H9 (cell line): ENCODE data around the gene BEST3. TPM values are rescaled to one million over a fixed set of nuclear protein-coding genes. Genes with fewer than 3 reads are reported as not detected.

Experiments
- DNase-seq: peaks from one replicate; pipeline ENCODE4 v3.0.0-alpha.2; 2017
- H2AFZ ChIP-seq: one replicate; pipeline ENCODE4 v1.6.1; 2013; ENCODE audit warnings: mild to moderate bottlenecking, low read length, control low read depth, moderate library complexity
- H2AK5ac ChIP-seq: 2 replicates; pipeline ENCODE4 v1.6.1; 2013; ENCODE audit warnings: low read length, control low read depth, mixed read lengths; ENCODE audit not compliant: insufficient read length
- H2BK120ac ChIP-seq: one replicate; pipeline ENCODE4 v1.6.1; 2013; ENCODE audit warnings: low read depth, mild to moderate bottlenecking, low read length, control low read depth, inconsistent platforms; ENCODE audit not compliant: poor library complexity, severe bottlenecking
- H2BK12ac ChIP-seq: 2 replicates; pipeline ENCODE4 v1.6.1; 2013; ENCODE audit warnings: low read length, control low read depth, mixed read lengths, low read depth; ENCODE audit not compliant: insufficient read length
- H2BK15ac ChIP-seq: 2 replicates; pipeline ENCODE4 v1.6.1; 2013; ENCODE audit warnings: low read depth, low read length, control low read depth
- H2BK20ac ChIP-seq: one replicate; pipeline ENCODE4 v1.6.1; 2013; ENCODE audit warnings: low read depth, mild to moderate bottlenecking, low read length, control low read depth, inconsistent platforms; ENCODE audit not compliant: poor library complexity, severe bottlenecking
- H2BK5ac ChIP-seq: 2 replicates; pipeline ENCODE4 v1.6.1; 2013; ENCODE audit warnings: low read length, control low read depth, mixed read lengths; ENCODE audit not compliant: insufficient read length
- H3K14ac ChIP-seq: 2 replicates; pipeline ENCODE4 v1.6.1; 2013; ENCODE audit warnings: low read length, control low read depth; ENCODE audit not compliant: insufficient read depth
- H3K18ac ChIP-seq: 2 replicates; pipeline ENCODE4 v1.6.1; 2013; ENCODE audit warnings: low read depth, mild to moderate bottlenecking, mixed read lengths, low read length, control low read depth; ENCODE audit not compliant: insufficient read length
- H3K23ac ChIP-seq: 2 replicates; pipeline ENCODE4 v1.6.1; 2013; ENCODE audit warnings: low read length, control low read depth, mixed read lengths, low read depth; ENCODE audit not compliant: insufficient read length
- H3K23me2 ChIP-seq: 2 replicates; pipeline ENCODE4 v1.6.1; 2013; ENCODE audit warnings: low read depth, mild to moderate bottlenecking, mixed read lengths, low read length, control low read depth; ENCODE audit not compliant: insufficient read length, poor library complexity, severe bottlenecking
- H3K27ac ChIP-seq: 2 replicates; pipeline ENCODE4 v1.5.1; 2013; ENCODE audit warnings: low read length, control low read depth, mixed read lengths, low read depth; ENCODE audit not compliant: insufficient read length
- H3K27me3 ChIP-seq: 2 replicates; pipeline ENCODE4 v1.6.1; 2013; ENCODE audit warnings: low read length, control low read depth, inconsistent platforms; ENCODE audit not compliant: insufficient read depth
- H3K4ac ChIP-seq: 2 replicates; pipeline ENCODE4 v1.6.1; 2013; ENCODE audit warnings: low read depth, mild to moderate bottlenecking, control low read depth, inconsistent platforms, low read length, moderate library complexity
- H3K4me1 ChIP-seq: 2 replicates; pipeline ENCODE4 v1.6.1; 2013; ENCODE audit warnings: low read length, control low read depth, inconsistent platforms; ENCODE audit not compliant: insufficient read depth
- H3K4me2 ChIP-seq: 2 replicates; pipeline ENCODE4 v1.6.1; 2013; ENCODE audit warnings: low read length, control low read depth, mixed read lengths; ENCODE audit not compliant: insufficient read length, insufficient read depth
- H3K56ac ChIP-seq: 2 replicates; pipeline ENCODE4 v1.6.1; 2013; ENCODE audit warnings: low read depth, mild to moderate bottlenecking, mixed read lengths, low read length, control low read depth; ENCODE audit not compliant: insufficient read length
- H3K79me1 ChIP-seq: 2 replicates; pipeline ENCODE4 v1.6.1; 2013; ENCODE audit warnings: low read depth, mild to moderate bottlenecking, moderate library complexity, low read length, control low read depth, inconsistent platforms; ENCODE audit not compliant: insufficient read depth, poor library complexity, severe bottlenecking
- H3K79me2 ChIP-seq: 2 replicates; pipeline ENCODE4 v1.6.1; 2013; ENCODE audit warnings: low read length, control low read depth, inconsistent platforms; ENCODE audit not compliant: insufficient read depth
- H3K9ac ChIP-seq: 2 replicates; pipeline ENCODE4 v1.6.1; 2013; ENCODE audit warnings: low read length, control low read depth, mixed read lengths; ENCODE audit not compliant: insufficient read length; ENCODE audit errors: extremely low read depth
- H3K9me3 ChIP-seq: one replicate; pipeline ENCODE4 v1.6.1; 2013; ENCODE audit warnings: low read depth, low read length, inconsistent platforms; ENCODE audit not compliant: control insufficient read depth
- H3T11ph ChIP-seq: one replicate; pipeline ENCODE4 v1.6.1; 2013; ENCODE audit warnings: mild to moderate bottlenecking, low read length, control low read depth, inconsistent platforms
- H4K20me1 ChIP-seq: one replicate; pipeline ENCODE4 v1.6.1; 2013; ENCODE audit not compliant: control insufficient read depth, insufficient read length, insufficient read depth
- H4K5ac ChIP-seq: 2 replicates; pipeline ENCODE4 v1.6.1; 2013; ENCODE audit warnings: low read depth, mild to moderate bottlenecking, mixed read lengths, low read length, control low read depth; ENCODE audit not compliant: insufficient read length
- H4K8ac ChIP-seq: replicated peaks from 2 replicates; pipeline ENCODE4 v1.6.1; 2013; ENCODE audit warnings: low read length, control low read depth, mixed read lengths, low read depth; ENCODE audit not compliant: insufficient read length
- H4K91ac ChIP-seq: 2 replicates; pipeline ENCODE4 v1.6.1; 2013; ENCODE audit warnings: low read depth, mild to moderate bottlenecking, moderate library complexity, mixed read lengths, low read length, control low read depth; ENCODE audit not compliant: insufficient read length
- H3K27ac Mint-ChIP-seq, 3 experiments: 2 replicates in 2 of 3; 3 replicates in 1 of 3; pipeline ENCODE4 v1.8.0; 2020 to 2021; ENCODE audit warnings: mixed read lengths in 3 of 3, mild to moderate bottlenecking in 1 of 3, moderate library complexity in 1 of 3
- H3K27me3 Mint-ChIP-seq: 2 replicates; pipeline ENCODE4 v1.8.0; 2021; ENCODE audit warnings: low read depth, mild to moderate bottlenecking, moderate library complexity, mixed read lengths
- H3K36me3 Mint-ChIP-seq, 3 experiments: 2 replicates in 2 of 3; 3 replicates in 1 of 3; pipeline ENCODE4 v1.8.0; 2020 to 2021; ENCODE audit warnings: low read depth in 3 of 3, mixed read lengths in 3 of 3; ENCODE audit not compliant: insufficient read depth in 1 of 3
- H3K4me1 Mint-ChIP-seq, 2 experiments: 2 replicates each; pipeline ENCODE4 v1.8.0; 2020; ENCODE audit warnings: mixed read lengths in 2 of 2
- H3K4me3 Mint-ChIP-seq, 2 experiments: 2 replicates in 1 of 2; 3 replicates in 1 of 2; pipeline ENCODE4 v1.8.0; 2020 to 2021; ENCODE audit warnings: mild to moderate bottlenecking in 2 of 2, mixed read lengths in 2 of 2, moderate library complexity in 1 of 2
- H3K9me3 Mint-ChIP-seq, 2 experiments: 2 replicates in 1 of 2; 3 replicates in 1 of 2; pipeline ENCODE4 v1.8.0; 2020; ENCODE audit warnings: mild to moderate bottlenecking in 2 of 2, mixed read lengths in 2 of 2, moderate library complexity in 1 of 2
- whole genome bisulfite sequencing: extraction: QIAGEN DNeasy Blood & Tissue Kit; methylation state at CpG from one replicate; pipeline ENCODE4 v1.1.7; 2013; ENCODE audit warnings: missing lambda C conversion rate, low lambda C conversion rate, mixed read lengths; ENCODE audit not compliant: insufficient read length; ENCODE audit errors: extremely low coverage; 5-methylcytosine and 5-hydroxymethylcytosine counted together
- total RNA-seq: library from RNA; stranded (reverse); gene quantifications from 2 replicates; pipeline ENCODE4 v1.2.1, GENCODE V29; 2021
- TF ChIP-seq, protein P1 (sequence below): fragments of 200-600 bp; sonication (generic); conservative IDR thresholded peaks from 3 replicates; pipeline ENCODE4 v1.8.0; 2021; ENCODE audit warnings: antibody characterized with exemption, mild to moderate bottlenecking

The BEST3 gene
- total RNA-seq, 1 experiment from 2014 or later, result 0.42 TPM

DNA sequence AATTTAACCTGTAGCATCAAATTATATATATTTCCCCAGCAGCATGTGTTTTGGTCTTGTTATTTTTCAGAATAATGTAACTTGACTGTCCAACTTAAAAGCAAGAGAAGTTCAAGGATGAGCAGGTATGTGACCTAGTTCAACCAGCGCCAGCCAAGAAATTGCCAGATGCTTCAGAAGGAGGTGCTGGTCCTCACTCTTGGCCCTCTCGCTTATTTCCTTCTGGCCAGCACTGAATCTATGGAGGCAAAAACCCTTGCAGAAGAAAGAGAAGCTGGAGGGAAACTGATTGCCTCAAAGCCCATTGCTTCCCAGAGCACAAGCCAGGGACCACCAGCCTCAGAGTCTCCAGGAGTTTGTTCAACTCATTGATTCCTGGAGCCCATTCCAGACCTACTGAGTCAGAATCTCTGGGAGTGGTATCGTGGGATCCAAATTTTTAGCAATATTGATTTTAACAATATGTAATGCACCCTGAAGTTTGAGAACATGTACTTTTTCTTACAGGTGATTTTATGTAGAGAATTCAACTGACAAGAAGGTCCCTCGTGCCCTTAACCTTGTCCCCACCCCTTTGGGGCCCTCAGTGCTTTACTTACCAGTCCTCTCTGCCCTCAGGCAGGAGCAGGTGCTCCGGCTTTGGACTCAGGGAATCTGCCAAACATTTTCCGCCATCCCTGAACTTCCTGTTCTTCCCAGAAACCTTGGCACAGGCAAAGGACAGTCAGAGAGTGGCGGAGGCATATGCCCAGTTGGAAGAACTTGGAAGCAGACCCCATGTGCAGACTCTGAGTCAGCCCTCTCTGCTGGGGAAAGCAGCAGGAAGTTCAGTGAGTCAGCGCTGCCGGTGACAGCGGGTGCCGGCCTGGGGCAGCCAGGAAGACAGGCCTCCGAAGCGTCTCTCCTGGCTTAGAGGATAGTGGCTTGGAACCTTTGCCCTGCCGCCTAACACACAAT, 10.4 kb downstream of the BEST3 start:
- H2BK5ac ChIP-seq, result no peak overlapping the region
- H4K91ac ChIP-seq, result no peak overlapping the region
- no peaks in the 10 kb centered on the region for H3K9me3 Mint-ChIP-seq
- H3K18ac ChIP-seq, result no peak overlapping the region
- no peaks in the 10 kb centered on the region; the same call in 1 of the 2 replicates for H3K27me3 Mint-ChIP-seq
- H3K4ac ChIP-seq, result no peak overlapping the region
- no peak overlapping the region for H2AK5ac ChIP-seq
- H2BK15ac ChIP-seq, result no peak overlapping the region
- no peaks in the 10 kb centered on the region for H3K9me3 ChIP-seq
- no peaks in the 10 kb centered on the region for H3K79me2 ChIP-seq
- no peak overlapping the region for H2BK20ac ChIP-seq
- H3K79me1 ChIP-seq, result no peaks in the 10 kb centered on the region
- WGBS, result no CpG with 5 or more reads among the region's 14 CpGs
- TF ChIP-seq, protein P1, sequence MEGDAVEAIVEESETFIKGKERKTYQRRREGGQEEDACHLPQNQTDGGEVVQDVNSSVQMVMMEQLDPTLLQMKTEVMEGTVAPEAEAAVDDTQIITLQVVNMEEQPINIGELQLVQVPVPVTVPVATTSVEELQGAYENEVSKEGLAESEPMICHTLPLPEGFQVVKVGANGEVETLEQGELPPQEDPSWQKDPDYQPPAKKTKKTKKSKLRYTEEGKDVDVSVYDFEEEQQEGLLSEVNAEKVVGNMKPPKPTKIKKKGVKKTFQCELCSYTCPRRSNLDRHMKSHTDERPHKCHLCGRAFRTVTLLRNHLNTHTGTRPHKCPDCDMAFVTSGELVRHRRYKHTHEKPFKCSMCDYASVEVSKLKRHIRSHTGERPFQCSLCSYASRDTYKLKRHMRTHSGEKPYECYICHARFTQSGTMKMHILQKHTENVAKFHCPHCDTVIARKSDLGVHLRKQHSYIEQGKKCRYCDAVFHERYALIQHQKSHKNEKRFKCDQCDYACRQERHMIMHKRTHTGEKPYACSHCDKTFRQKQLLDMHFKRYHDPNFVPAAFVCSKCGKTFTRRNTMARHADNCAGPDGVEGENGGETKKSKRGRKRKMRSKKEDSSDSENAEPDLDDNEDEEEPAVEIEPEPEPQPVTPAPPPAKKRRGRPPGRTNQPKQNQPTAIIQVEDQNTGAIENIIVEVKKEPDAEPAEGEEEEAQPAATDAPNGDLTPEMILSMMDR, result no peak
- no peak overlapping the region for H4K8ac ChIP-seq
- DNase-seq, result peak; percentile 91
- no peaks in the 10 kb centered on the region for H3K36me3 Mint-ChIP-seq
- no peak overlapping the region for H4K5ac ChIP-seq
- no peak overlapping the region for H2BK12ac ChIP-seq
- peak overlapping the region; percentile 0 for H3K4me2 ChIP-seq
- H3K27ac Mint-ChIP-seq, result peak overlapping the region; percentile 48 to 96 (median 72); a peak in 4 of 7 replicates
- H3K4me1 ChIP-seq, result peaks cover 10% of the 10 kb centered on the region
- H3K27ac ChIP-seq, result no peak overlapping the region
- peaks cover 4% of the 10 kb centered on the region for H3K23me2 ChIP-seq
- no peak overlapping the region for H3K23ac ChIP-seq
- H2BK120ac ChIP-seq, result no peak overlapping the region
- H4K20me1 ChIP-seq, result no peaks in the 10 kb centered on the region
- no peaks in the 10 kb centered on the region for H3K27me3 ChIP-seq
- no peak overlapping the region for H3T11ph ChIP-seq
- H3K9ac ChIP-seq, result no peak overlapping the region
- H3K4me3 Mint-ChIP-seq, result peak overlapping the region; percentile 23 to 36; a peak in 4 of 5 replicates
- H3K4me1 Mint-ChIP-seq, result peaks cover 44 to 47% of the 10 kb centered on the region in 2 experiments
- no peak overlapping the region; the same call in 1 of the 2 replicates for H3K14ac ChIP-seq
- no peak overlapping the region for H3K56ac ChIP-seq
- H2AFZ ChIP-seq, result peak overlapping the region; percentile 34
